NCI-H1092 treated with DMSO at 0.1 percent for 48 hours (cell line): ENCODE results near the gene CPSF4L.

Source experiments
- DNase-seq: peaks from one replicate; lab custom pipeline; 2025; lab: John Stamatoyannopoulos, UW

CPSF4L gene

GRCh38 chr17:73203135-73203787 lies 58.4 kb downstream of the CPSF4L start:
- peak; percentile 24 for DNase-seq

GRCh38 chr17:73201215-73202069 lies 60.2 kb downstream of the CPSF4L start:
- DNase-seq: no peak

- no peak for DNase-seq
These were observed 61.2 kb downstream of the CPSF4L start for GRCh38 chr17:73200476-73200875.

GRCh38 chr17:73199751-73200317 lies 61.8 kb downstream of the CPSF4L start:
- DNase-seq: no peak

- no peak for DNase-seq
These were observed 62.8 kb downstream of the CPSF4L start for GRCh38 chr17:73198930-73199260.
